Neuronal stem cell (in vitro differentiated cells): Measurements from ENCODE around the gene AARS1.

Source experiments
- DNase-seq: peaks from one replicate; pipeline ENCODE4 v3.0.0-alpha.2; 2013; ENCODE audit warnings: low spot score
- H2AFZ ChIP-seq: one replicate; pipeline ENCODE4 v1.6.1; 2013; ENCODE audit warnings: mild to moderate bottlenecking, low read length, inconsistent platforms
- H2AK5ac ChIP-seq: 2 replicates; pipeline ENCODE4 v1.6.1; 2013; ENCODE audit warnings: low read depth, mild to moderate bottlenecking, inconsistent platforms, low read length, moderate library complexity, mixed read lengths
- H2BK120ac ChIP-seq: 2 replicates; pipeline ENCODE4 v1.6.1; 2013; ENCODE audit warnings: low read depth, mild to moderate bottlenecking, inconsistent platforms, low read length, moderate library complexity, mixed read lengths
- H2BK12ac ChIP-seq: one replicate; pipeline ENCODE4 v1.6.1; 2013; ENCODE audit warnings: low read length, inconsistent platforms
- H2BK15ac ChIP-seq: 2 replicates; pipeline ENCODE4 v1.6.1; 2013; ENCODE audit warnings: mild to moderate bottlenecking, low read length, inconsistent platforms, mixed read lengths
- H2BK5ac ChIP-seq: one replicate; pipeline ENCODE4 v1.6.1; 2013; ENCODE audit warnings: inconsistent platforms, mild to moderate bottlenecking, low read length, moderate library complexity
- H3K14ac ChIP-seq: one replicate; pipeline ENCODE4 v1.6.1; 2013; ENCODE audit warnings: low read length, inconsistent platforms
- H3K18ac ChIP-seq: 2 replicates; pipeline ENCODE4 v1.6.1; 2013; ENCODE audit warnings: low read length, inconsistent platforms
- H3K23ac ChIP-seq: 2 replicates; pipeline ENCODE4 v1.6.1; 2013; ENCODE audit warnings: low read depth, mild to moderate bottlenecking, mixed read lengths, low read length, inconsistent platforms; ENCODE audit not compliant: poor library complexity
- H3K27ac ChIP-seq: replicated peaks from 3 replicates; pipeline ENCODE4 v1.5.1; 2013; ENCODE audit warnings: low read length, inconsistent platforms
- H3K27me3 ChIP-seq, 3 experiments: 2 replicates each; pipeline ENCODE4 v1.6.1; 2013; ENCODE audit warnings: low read length in 3 of 3, mild to moderate bottlenecking in 2 of 3, inconsistent platforms in 1 of 3, low read depth in 1 of 3, mixed read lengths in 1 of 3, moderate library complexity in 1 of 3; ENCODE audit not compliant: control insufficient read depth in 3 of 3, insufficient read depth in 3 of 3
- H3K36me3 ChIP-seq, 2 donors: replicated peaks in 1 of 2; 2 replicates each; pipeline ENCODE4 v1.6.1; 2013; ENCODE audit warnings: low read length in 2 of 2; ENCODE audit not compliant: control insufficient read depth in 2 of 2, insufficient read depth in 2 of 2
- H3K4ac ChIP-seq: 2 replicates; pipeline ENCODE4 v1.6.1; 2013; ENCODE audit warnings: inconsistent platforms, mild to moderate bottlenecking, low read length, moderate library complexity
- H3K4me1 ChIP-seq, 2 donors: 1 replicate in 1 of 2; 2 replicates in 1 of 2; pipeline ENCODE4 v1.6.1; 2013; ENCODE audit warnings: low read length in 2 of 2, low read depth in 1 of 2; ENCODE audit not compliant: control insufficient read depth in 2 of 2, insufficient read depth in 1 of 2
- H3K4me2 ChIP-seq: one replicate; pipeline ENCODE4 v1.6.1; 2013; ENCODE audit warnings: mild to moderate bottlenecking, low read length, inconsistent platforms; ENCODE audit not compliant: insufficient read depth, poor library complexity, severe bottlenecking
- H3K4me3 ChIP-seq, 2 donors: 2 replicates each; pipeline ENCODE4 v1.5.1; 2013; ENCODE audit warnings: low read length in 2 of 2, mild to moderate bottlenecking in 2 of 2, inconsistent platforms in 1 of 2, moderate library complexity in 1 of 2
- H3K79me1 ChIP-seq: one replicate; pipeline ENCODE4 v1.6.1; 2013; ENCODE audit warnings: low read depth, mild to moderate bottlenecking, inconsistent platforms, low read length, moderate library complexity
- H3K9ac ChIP-seq: one replicate; pipeline ENCODE4 v1.6.1; 2013; ENCODE audit warnings: mild to moderate bottlenecking, low read depth, low read length, inconsistent platforms; ENCODE audit not compliant: poor library complexity
- H3K9me3 ChIP-seq, 2 donors: replicated peaks in 1 of 2; 2 replicates each; pipeline versions ENCODE3 to v1.6.1; 2013; ENCODE audit warnings: low read length in 2 of 2, mild to moderate bottlenecking in 2 of 2, inconsistent platforms in 1 of 2, low read depth in 1 of 2, mixed read lengths in 1 of 2, moderate library complexity in 1 of 2; ENCODE audit not compliant: control insufficient read depth in 2 of 2, insufficient read depth in 1 of 2
- H4K8ac ChIP-seq: one replicate; pipeline ENCODE4 v1.6.1; 2013; ENCODE audit warnings: low read depth, mild to moderate bottlenecking, inconsistent platforms, low read length, moderate library complexity
- H4K91ac ChIP-seq: one replicate; pipeline ENCODE4 v1.6.1; 2013; ENCODE audit warnings: low read length, low read depth, mild to moderate bottlenecking, inconsistent platforms; ENCODE audit not compliant: poor library complexity
- WGBS, 2 donors: extraction: QIAGEN DNeasy Blood & Tissue Kit; methylation state at CpG; one replicate each; pipeline ENCODE4 v1.1.7; 2013; ENCODE audit warnings: missing lambda C conversion rate in 2 of 2, mixed read lengths in 1 of 2; ENCODE audit not compliant: insufficient read length in 2 of 2, insufficient replicate concordance in 1 of 2; ENCODE audit errors: extremely low coverage in 2 of 2; 5-methylcytosine and 5-hydroxymethylcytosine counted together

The AARS1 gene

GRCh38 chr16:70255574-70255973 is 33.7 kb downstream of the AARS1 start:
- H3K27ac ChIP-seq = no peak overlapping the region
- H4K91ac ChIP-seq = no peak overlapping the region
- H3K14ac ChIP-seq = no peak overlapping the region
- H3K9me3 ChIP-seq = no peaks in the 10 kb centered on the region
- no peak overlapping the region for H2BK120ac ChIP-seq
- no peak overlapping the region for H2BK5ac ChIP-seq
- peaks cover 66 to 89% of the 10 kb centered on the region in 2 donors for H3K36me3 ChIP-seq
- H3K4ac ChIP-seq = no peak overlapping the region
- no peak overlapping the region for H2BK15ac ChIP-seq
- H3K18ac ChIP-seq = no peak overlapping the region
- no CpG with 5 or more reads among the region's 9 CpGs for WGBS, 2 donors
- H2BK12ac ChIP-seq = no peak overlapping the region
- DNase-seq = no peak
- H3K79me1 ChIP-seq = peaks cover 18% of the 10 kb centered on the region
- H3K4me2 ChIP-seq = no peak overlapping the region
- H3K4me3 ChIP-seq = no peak overlapping the region
- H4K8ac ChIP-seq = no peak overlapping the region
- H3K9ac ChIP-seq = no peak overlapping the region
- H3K27me3 ChIP-seq = no peaks in the 10 kb centered on the region
- H2AFZ ChIP-seq = no peak overlapping the region
- no peaks in the 10 kb centered on the region for H3K4me1 ChIP-seq
- H2AK5ac ChIP-seq = no peak overlapping the region
- no peak overlapping the region for H3K23ac ChIP-seq

DNA sequence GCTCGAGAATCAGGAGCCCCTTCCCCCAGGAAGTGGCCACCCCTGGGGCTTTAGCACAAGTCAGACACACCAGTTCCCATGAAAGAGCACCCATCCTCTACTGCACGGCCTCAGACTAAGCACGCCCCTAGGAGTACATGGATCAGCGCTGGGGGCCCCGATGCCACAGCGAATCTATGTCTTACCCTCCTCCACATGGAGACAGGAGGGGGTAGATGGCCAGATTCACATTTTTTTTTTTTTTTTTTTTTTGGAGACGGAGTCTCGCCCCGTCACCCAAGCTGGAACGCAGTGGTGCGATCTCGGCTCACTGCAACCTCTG is 34.4 kb downstream of the AARS1 start:
- DNase-seq = no peak
- Histone ChIP-seq H4K91ac (no peak overlapping the region), H3K27ac (no peak overlapping the region), H3K79me1 (peaks cover 18% of the 10 kb centered on the region), H3K27me3 (no peaks in the 10 kb centered on the region), H3K18ac (no peak overlapping the region), H2BK12ac (no peak overlapping the region), H3K14ac (no peak overlapping the region), H3K9me3 (no peaks in the 10 kb centered on the region), H3K4ac (no peak overlapping the region), H2AFZ (no peak overlapping the region), H3K4me3 (no peak overlapping the region), H3K36me3 (peaks cover 61 to 86% of the 10 kb centered on the region in 2 donors), H2BK15ac (no peak overlapping the region), H3K23ac (no peak overlapping the region), H3K9ac (no peak overlapping the region), H3K4me1 (peaks cover 0 to 2% of the 10 kb centered on the region in 2 donors), H2AK5ac (no peak overlapping the region), H2BK5ac (no peak overlapping the region), H3K4me2 (no peak overlapping the region), H2BK120ac (no peak overlapping the region), H4K8ac (no peak overlapping the region)
- WGBS, 2 donors = no CpG with 5 or more reads among the region's 12 CpGs

DNA sequence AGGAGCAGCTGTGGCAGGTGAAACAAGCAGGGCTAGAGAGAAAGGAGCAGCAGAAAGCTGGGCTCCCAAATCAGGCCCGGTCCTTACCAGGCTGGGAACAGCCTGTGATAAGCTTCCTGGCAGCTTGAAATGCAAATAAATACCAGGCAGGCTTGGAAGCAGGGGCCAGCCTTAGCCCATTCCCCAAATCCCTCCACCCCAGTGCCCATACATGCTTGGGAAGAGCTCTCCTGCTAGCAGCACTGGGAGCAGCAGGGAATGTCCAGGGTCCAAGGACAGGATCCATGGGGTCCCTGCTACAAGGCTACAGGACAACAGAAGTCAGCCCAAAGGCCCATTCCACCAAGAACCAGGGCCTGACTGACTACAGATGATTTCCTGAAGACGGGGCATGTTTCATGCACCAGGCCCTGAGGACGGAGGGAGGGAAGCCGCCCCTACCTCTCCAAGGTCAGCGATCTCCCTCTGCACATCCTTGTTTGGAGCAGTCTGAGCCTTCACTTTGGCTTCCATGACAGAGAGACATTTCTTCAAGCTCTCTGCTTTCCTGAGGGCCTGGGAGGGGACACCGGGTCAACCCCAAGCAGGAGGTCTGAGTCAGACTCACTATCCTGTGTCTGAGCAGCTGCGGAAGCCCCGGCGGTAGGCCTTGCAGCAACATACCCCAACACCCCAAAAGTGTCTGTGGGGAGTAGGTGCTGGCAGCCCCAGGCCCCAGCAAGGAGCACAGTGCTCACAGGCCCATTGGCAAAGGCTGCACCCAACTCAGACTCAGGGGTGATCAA is 34.9 kb downstream of the AARS1 start:
- Histone ChIP-seq H4K8ac (no peak overlapping the region), H4K91ac (no peak overlapping the region), H3K4me1 (peaks cover 0 to 2% of the 10 kb centered on the region in 2 donors), H3K27ac (no peak overlapping the region), H3K9ac (no peak overlapping the region), H2AFZ (no peak overlapping the region), H3K36me3 (peaks cover 60 to 86% of the 10 kb centered on the region in 2 donors), H2BK12ac (no peak overlapping the region), H3K4me2 (no peak overlapping the region), H3K27me3 (no peaks in the 10 kb centered on the region), H3K4me3 (no peak overlapping the region), H2BK120ac (no peak overlapping the region), H3K14ac (no peak overlapping the region), H2AK5ac (no peak overlapping the region), H2BK5ac (no peak overlapping the region), H2BK15ac (no peak overlapping the region), H3K79me1 (peaks cover 18% of the 10 kb centered on the region), H3K4ac (no peak overlapping the region), H3K23ac (no peak overlapping the region), H3K18ac (no peak overlapping the region), H3K9me3 (no peaks in the 10 kb centered on the region)
- no peak for DNase-seq
- WGBS, 2 donors = no CpG with 5 or more reads among the region's 9 CpGs

GRCh38 chr16:70253291-70254106 is 35.8 kb downstream of the AARS1 start:
- H4K8ac ChIP-seq = no peak overlapping the region
- no peak overlapping the region for H3K4me3 ChIP-seq
- no peak overlapping the region for H4K91ac ChIP-seq
- no peak overlapping the region for H2BK120ac ChIP-seq
- H2AFZ ChIP-seq = no peak overlapping the region
- no peak overlapping the region for H2BK15ac ChIP-seq
- H3K27me3 ChIP-seq = no peaks in the 10 kb centered on the region
- H3K4me2 ChIP-seq = no peak overlapping the region
- WGBS, 2 donors = no CpG with 5 or more reads among the region's 16 CpGs
- peaks cover 0 to 2% of the 10 kb centered on the region in 2 donors for H3K4me1 ChIP-seq
- H3K14ac ChIP-seq = no peak overlapping the region
- no peak overlapping the region for H2BK12ac ChIP-seq
- H3K9me3 ChIP-seq = no peaks in the 10 kb centered on the region
- DNase-seq = peak; percentile 20
- no peak overlapping the region for H3K23ac ChIP-seq
- no peak overlapping the region for H2AK5ac ChIP-seq
- peaks cover 52 to 84% of the 10 kb centered on the region in 2 donors for H3K36me3 ChIP-seq
- no peak overlapping the region for H3K4ac ChIP-seq
- H2BK5ac ChIP-seq = no peak overlapping the region
- H3K79me1 ChIP-seq = peaks cover 15% of the 10 kb centered on the region
- peak overlapping the region; percentile 32 for H3K9ac ChIP-seq
- H3K18ac ChIP-seq = no peak overlapping the region
- H3K27ac ChIP-seq = no peak overlapping the region
